ENCODE results near the gene NFIA. TPM values are rescaled to one million over a fixed set of nuclear protein-coding genes. Genes with fewer than 3 reads are reported as not detected.
"Not testable (repeated sequence)": the region's sequence is repeated elsewhere in the genome, so short reads cannot be mapped to it uniquely, and the experiment has no call there.

The NFIA gene
- total RNA-seq, 1 donor from 2014 or later = 0.20 TPM

GRCh38 chr1:61467836-61468235, 385.5 kb downstream of the NFIA start:
- intact Hi-C loops (cut with micrococcal nuclease) = not testable (repeated sequence)

GRCh38 chr1:61469365-61469764, 387.0 kb downstream of the NFIA start:
- intact Hi-C loops (cut with micrococcal nuclease) = no loop called here

DNA sequence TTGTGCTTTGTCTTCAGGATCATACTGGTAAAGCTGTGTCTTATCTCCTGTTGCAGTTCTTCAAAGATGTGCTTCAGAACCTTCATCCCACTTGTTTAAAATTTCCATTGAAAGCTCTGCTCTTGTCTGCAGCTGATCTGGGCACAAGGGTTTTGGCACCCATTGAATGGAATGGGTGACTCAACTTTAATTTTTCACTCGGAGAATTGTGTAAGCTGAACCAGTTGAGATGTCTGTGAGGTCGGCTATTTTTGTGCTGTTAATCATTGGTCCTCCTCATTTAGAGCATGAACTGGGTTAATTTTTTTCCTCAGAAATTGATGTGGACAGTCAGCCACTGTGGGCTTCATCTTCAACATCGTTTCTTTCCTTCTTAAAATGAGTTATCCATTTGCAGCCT, 390.5 kb downstream of the NFIA start:
- intact Hi-C loops (cut with micrococcal nuclease) = no loop called here

DNA sequence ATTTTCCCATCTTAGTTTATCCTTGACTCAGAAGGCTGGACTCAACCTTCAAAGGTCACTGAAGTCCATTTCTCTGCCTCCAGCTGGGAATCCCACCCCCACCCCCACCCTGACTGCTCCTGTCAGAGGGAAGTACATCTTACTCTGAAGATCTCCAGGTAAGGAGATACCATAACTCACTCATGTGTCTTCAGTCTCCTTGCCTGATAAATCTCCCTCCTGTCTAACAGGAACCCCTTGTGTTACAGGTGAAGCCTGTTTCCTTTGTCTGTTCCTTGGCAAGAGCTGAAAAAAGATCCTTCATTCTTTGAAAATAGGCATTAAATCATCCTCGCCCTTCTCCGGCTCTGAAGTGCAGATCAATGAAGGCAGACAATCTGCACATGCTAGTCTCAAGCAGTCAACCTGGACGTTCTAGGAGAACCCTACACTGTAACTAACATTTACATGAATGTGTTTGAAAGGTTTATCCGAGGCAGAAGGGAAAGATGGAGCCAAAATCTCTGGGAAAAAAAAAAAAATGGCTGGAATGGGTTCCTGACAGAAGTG, 392.0 kb downstream of the NFIA start:
- intact Hi-C loops (cut with micrococcal nuclease) = no loop called here

GRCh38 chr1:61474963-61475362, 392.6 kb downstream of the NFIA start:
- intact Hi-C loops (cut with micrococcal nuclease) = no loop called here

- intact Hi-C loops (cut with micrococcal nuclease) = no loop called here
These were observed 394.9 kb downstream of the NFIA start for GRCh38 chr1:61477301-61477700.

GRCh38 chr1:61480273-61480935, 398.0 kb downstream of the NFIA start:
- intact Hi-C loops (cut with micrococcal nuclease) = no loop called here

DNA sequence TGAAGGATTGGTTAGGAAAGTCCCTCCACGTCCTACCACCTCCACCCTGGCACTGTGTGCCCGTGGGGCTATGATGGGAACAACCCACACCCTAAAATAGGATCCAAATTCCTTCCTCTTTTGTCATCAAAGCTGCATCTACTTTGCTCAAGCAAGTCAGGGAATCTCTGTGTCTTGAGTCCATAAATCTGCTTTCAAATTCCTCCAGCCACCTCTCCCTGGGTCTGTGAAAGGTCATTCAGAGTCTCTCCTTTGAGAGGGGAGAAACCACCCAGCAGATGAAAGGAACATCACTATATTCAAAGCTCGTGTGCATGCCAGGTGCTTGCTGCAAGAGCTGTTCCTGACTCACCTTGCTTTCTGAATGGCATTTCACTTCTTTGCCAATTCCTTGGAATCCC, 399.0 kb downstream of the NFIA start:
- intact Hi-C loops (cut with micrococcal nuclease) = no loop called here

GRCh38 chr1:61482170-61482734, 399.9 kb downstream of the NFIA start:
- intact Hi-C loops (cut with micrococcal nuclease) = no loop called here

GRCh38 chr1:61486783-61487536, 404.6 kb downstream of the NFIA start:
- intact Hi-C loops (cut with micrococcal nuclease) = no loop called here

- intact Hi-C loops (cut with micrococcal nuclease) = no loop called here
These were observed 405.4 kb downstream of the NFIA start for GRCh38 chr1:61487801-61488200.

DNA sequence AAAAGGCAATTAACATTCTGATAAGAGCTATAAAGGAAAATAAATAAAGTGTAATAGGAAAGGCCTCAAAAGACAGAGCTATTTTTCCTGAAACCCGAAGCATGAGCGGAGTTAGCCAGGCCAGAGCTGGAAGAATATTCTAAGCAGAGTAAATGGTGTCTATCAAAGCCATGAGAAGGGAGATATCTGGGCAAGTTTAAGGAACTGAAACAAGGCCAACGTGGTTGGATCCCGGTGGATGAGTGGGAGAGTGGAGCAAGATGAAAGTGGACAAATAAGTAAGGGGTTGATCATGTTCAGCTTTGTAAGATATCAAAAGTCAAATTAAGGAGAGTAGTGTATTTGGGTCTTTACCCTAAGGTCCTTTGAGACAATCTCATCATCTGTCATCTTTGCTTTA, 408.6 kb downstream of the NFIA start:
- intact Hi-C loops (cut with micrococcal nuclease) = no loop called here

- intact Hi-C loops (cut with micrococcal nuclease) = no loop called here
These were observed 409.1 kb downstream of the NFIA start for GRCh38 chr1:61491497-61491896.

DNA sequence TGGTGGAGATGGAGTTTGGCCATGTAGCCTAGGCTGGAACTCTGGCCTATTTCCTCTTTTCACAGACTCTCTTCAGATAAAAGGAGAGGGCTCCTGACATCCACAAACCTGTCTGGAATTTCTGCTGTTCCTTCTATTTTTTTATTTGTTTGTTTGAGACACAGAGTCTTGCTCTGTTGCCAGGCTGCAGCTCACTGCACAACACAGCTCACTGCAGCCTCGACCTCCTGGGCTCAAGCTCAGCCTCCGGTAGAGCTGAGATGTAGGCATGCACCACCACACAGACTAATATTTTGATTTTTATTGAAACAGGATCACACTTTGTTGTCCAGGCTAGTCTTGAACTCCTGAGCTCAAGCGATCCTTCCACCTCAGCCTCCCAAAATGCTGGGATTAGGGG, 411.6 kb downstream of the NFIA start:
- intact Hi-C loops (cut with micrococcal nuclease) = no loop called here

DNA sequence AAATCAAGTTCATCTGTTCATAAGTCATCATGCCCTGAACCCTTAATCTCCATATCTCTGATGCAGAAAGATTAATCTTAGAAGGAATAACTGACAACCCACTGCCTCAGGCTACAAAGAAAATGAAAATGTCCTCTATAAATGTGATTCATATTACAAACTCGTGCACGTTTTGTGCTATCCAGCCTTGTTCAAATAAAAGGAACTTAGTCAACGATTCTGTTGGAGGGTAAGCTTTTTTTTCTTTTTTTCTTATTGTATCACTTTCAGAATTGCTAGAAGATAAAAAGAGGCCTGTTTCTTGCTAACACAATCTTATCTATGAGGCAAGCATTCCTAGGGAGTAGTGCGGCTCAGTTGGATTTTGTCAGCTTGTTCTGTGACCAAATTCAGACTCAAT, 414.1 kb downstream of the NFIA start:
- intact Hi-C loops (cut with micrococcal nuclease) = no loop called here

DNA sequence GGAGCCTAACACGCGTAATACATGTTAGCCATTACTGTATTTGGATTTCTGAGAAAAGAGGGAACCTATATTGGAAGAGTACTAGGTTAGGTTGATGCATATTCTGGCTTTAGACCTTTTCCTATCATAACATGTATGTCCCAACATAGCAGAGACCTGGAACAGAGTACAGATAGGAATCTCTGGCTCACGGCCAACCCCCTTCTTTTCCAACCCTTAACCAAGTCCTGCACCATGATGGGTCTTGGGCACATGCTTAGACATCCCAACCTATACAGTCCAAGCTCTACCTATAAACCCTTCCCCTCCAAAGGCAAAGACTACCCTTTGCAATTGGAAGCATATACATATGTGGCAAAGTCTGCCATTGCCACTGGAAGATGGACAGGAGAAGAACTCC, 414.7 kb downstream of the NFIA start:
- intact Hi-C loops (cut with micrococcal nuclease) = no loop called here

DNA sequence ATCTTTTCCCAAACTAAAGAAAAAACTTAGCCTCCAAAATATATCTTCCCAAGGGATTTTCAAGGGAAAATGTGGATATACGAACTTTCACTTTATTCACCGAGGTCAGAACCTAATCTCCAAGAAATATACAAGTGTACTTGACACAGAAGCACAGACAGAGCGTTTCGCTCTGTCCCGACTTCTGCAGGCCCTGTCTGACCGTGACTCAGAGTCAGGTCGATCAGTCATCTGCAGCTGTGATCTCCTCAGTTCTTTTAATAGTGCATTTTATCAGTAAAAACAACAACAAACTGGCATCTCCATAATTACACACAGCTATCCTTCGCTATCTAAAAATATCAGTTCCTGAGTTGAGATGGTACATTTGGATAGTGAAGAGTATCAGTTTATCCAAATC, 416.0 kb downstream of the NFIA start:
- intact Hi-C loops (cut with micrococcal nuclease) = no loop called here

GRCh38 chr1:61501971-61502916, 419.9 kb downstream of the NFIA start:
- intact Hi-C loops (cut with micrococcal nuclease) = no loop called here

DNA sequence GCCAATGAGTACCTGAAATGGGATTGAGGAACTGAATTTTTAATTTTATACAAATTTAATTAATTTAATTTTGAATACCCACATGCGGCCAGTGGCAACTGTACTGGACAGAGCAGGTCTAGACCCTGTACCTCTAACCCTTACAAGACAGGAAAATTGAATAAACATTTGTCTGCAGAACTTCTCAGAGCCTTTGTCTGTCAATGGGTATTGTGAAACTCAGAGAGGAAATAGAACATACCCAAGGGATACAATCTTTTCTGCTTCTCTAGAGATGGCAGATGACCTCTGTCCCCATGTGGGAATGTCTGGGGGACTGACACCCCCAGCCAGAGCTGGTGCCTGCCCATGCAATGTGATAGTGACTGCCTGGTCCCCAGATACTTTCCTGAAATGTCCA, 421.9 kb downstream of the NFIA start:
- intact Hi-C loops (cut with micrococcal nuclease) = no loop called here

GRCh38 chr1:61504852-61505390, 422.6 kb downstream of the NFIA start:
- intact Hi-C loops (cut with micrococcal nuclease) = no loop called here

- intact Hi-C loops (cut with micrococcal nuclease) = no loop called here
These were observed 423.9 kb downstream of the NFIA start for GRCh38 chr1:61506236-61506635.
